GM19240 (cell line): ENCODE data around the gene SAT2.

ENCODE experiments used
- DNase-seq: peaks from one replicate; pipeline ENCODE4 v3.0.0; 2011; ENCODE audit warnings: low spot score; ENCODE audit not compliant: insufficient read length

The SAT2 gene

DNA sequence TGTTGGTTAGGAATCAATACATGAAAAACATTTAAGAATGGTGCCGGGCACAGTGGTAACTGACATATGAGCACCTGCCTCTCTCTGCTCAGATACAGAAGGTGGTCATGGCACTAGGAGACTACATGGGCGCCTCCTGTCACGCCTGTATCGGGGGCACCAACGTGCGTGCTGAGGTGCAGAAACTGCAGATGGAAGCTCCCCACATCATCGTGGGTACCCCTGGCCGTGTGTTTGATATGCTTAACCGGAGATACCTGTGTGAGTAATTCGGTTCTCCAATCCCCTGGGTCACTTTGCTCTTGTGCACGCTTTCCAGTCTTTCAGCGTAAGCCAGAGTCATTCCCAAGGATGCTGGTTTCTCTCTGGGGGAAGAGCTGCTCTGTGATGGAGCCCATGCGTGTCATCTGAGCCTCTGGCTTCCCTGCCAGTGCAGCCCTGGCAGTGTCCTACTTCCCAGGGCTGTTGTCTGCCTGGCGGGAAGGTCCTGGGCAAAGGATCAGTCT lies 51.1 kb downstream of the SAT2 start:
- no peak for DNase-seq
